ENCODE measurements around the gene ZAP70. TPM values are rescaled to one million over a fixed set of nuclear protein-coding genes. Genes with fewer than 3 reads are reported as not detected.

The ZAP70 gene
- total and polyA plus RNA-seq, 2 of the 13 experiments (the other 11 are each of a cell fraction or from before 2014, with no cell fraction given) = 0.51 to 4.0 TPM

DNA sequence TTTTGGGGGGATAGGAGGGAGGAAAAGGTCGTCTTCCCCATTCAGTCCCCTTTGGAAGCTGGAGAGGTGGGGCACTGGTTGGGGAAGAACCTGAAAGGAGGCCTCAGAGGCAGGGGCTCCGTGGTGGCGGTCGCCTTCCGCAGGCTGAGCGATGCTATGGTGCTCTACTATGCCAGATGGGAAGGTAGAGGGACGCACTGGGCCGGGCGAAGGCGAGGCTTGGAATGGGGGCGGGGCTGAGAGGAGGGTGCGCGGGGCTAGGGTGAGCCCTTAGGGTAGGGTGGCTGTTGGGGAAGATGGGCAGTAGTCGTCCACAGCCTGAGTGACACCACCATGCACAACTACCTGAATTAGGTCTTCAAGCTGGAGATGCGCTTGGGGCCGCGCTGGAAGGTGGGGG lies 11.1 kb downstream of the ZAP70 start:
- FAIRE-seq = no peak
- no peaks in the 10 kb centered on the region; a peak in 1 of 5 replicates for H3K27me3 ChIP-seq (ENCODE audit: control insufficient read depth in 1 of 2, insufficient read depth in 2 of 2, low read length in 2 of 2)
- WGBS (ENCODE audit: low lambda C conversion rate) = 76% methylated on average over 17 of the region's 17 CpGs
- no peaks in the 10 kb centered on the region for H3K9me3 ChIP-seq (ENCODE audit: low read length)
- no peak overlapping the region for H3K4me2 ChIP-seq (ENCODE audit: low read depth, low read length)
- intact Hi-C loops (cut with micrococcal nuclease; ENCODE audit: unreplicated experiment) (no loop called here), in situ Hi-C loops (cut with HindIII; ENCODE audit: extremely low pct_ligation_motif_present, low pct_unique_long_range_greater_than_20kb) (no loop called here)
- no TSS peak for BruUV-seq (replicated peaks)
- CTCF ChIA-PET (ENCODE audit: low intra/inter-chr PET ratio, low total read pairs) = no interaction called here
- H3K79me2 ChIP-seq (ENCODE audit: insufficient read depth, low read length) = no peaks in the 10 kb centered on the region
- no peak overlapping the region for H2AFZ ChIP-seq (ENCODE audit: low read length)
- H3K36me3 ChIP-seq (replicated peaks in 1 of 2; ENCODE audit: control insufficient read depth in 1 of 2, insufficient read depth in 2 of 2, low read length in 2 of 2) = no peaks in the 10 kb centered on the region
- ATAC-seq = no peak
- DNase-seq (ENCODE audit: low spot score) = no peak
- H3K27ac ChIP-seq (ENCODE audit: extremely low read length, insufficient read depth, low read length) = no peak overlapping the region
- TF ChIP-seq, protein P1, sequence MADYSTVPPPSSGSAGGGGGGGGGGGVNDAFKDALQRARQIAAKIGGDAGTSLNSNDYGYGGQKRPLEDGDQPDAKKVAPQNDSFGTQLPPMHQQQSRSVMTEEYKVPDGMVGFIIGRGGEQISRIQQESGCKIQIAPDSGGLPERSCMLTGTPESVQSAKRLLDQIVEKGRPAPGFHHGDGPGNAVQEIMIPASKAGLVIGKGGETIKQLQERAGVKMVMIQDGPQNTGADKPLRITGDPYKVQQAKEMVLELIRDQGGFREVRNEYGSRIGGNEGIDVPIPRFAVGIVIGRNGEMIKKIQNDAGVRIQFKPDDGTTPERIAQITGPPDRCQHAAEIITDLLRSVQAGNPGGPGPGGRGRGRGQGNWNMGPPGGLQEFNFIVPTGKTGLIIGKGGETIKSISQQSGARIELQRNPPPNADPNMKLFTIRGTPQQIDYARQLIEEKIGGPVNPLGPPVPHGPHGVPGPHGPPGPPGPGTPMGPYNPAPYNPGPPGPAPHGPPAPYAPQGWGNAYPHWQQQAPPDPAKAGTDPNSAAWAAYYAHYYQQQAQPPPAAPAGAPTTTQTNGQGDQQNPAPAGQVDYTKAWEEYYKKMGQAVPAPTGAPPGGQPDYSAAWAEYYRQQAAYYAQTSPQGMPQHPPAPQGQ (CRISPR knock-in tag; IDR thresholded peaks at IDR 0.05; ENCODE audit: borderline replicate concordance) = no peak
- no peak for TF ChIP-seq KAT8 (CRISPR knock-in tag; IDR thresholded peaks at IDR 0.05)
- no peak for TF ChIP-seq ATF7-NPFF (CRISPR knock-in tag; IDR thresholded peaks at IDR 0.05; ENCODE audit: low read depth)
- no peak for TF ChIP-seq YEATS4 (CRISPR knock-in tag; IDR thresholded peaks at IDR 0.05; ENCODE audit: borderline replicate concordance)
- no peak for TF ChIP-seq ZNF101 (CRISPR knock-in tag; IDR thresholded peaks at IDR 0.05; ENCODE audit: borderline replicate concordance, low read depth)
- no peak for TF ChIP-seq NCOA1 (CRISPR knock-in tag; IDR thresholded peaks at IDR 0.05)
- H4K20me1 ChIP-seq (ENCODE audit: insufficient read depth, low read length) = no peaks in the 10 kb centered on the region
- POLR2A ChIA-PET = no interaction called here
- no peak overlapping the region for H3K9ac ChIP-seq (ENCODE audit: insufficient read depth, low read depth, low read length)
- no peaks in the 10 kb centered on the region for H3K4me1 ChIP-seq (ENCODE audit: insufficient read depth, low read length)
- H3K4me3 ChIP-seq (replicated peaks in 1 of 3; ENCODE audit: insufficient read depth in 1 of 3, low read depth in 2 of 3, low read length in 3 of 3) = no peak overlapping the region
